Measurements from ENCODE around the gene EIF2A. TPM values are rescaled to one million over a fixed set of nuclear protein-coding genes. Genes with fewer than 3 reads are reported as not detected.

EIF2A gene
- total RNA-seq, 1 donor from 2014 or later: 122 TPM

- intact Hi-C loops (cut with micrococcal nuclease): loop anchor here (1.0 to 10.0 kb wide), 19 partner anchors 17 to 1712 kb away; partner anchors contain the start of genes COMMD2, ERICH6, GPR171 and RNF13
- Mint-ChIP-seq H3K36me3 (ENCODE audit: low read depth) (peaks cover 53% of the 10 kb centered on the region), H3K4me1 (ENCODE audit: low read depth) (peaks cover 68% of the 10 kb centered on the region), H3K27me3 (ENCODE audit: insufficient read depth) (no peaks in the 10 kb centered on the region), H3K9me3 (no peaks in the 10 kb centered on the region), H3K27ac (peak overlapping the region; percentile 98), H3K4me3 (peak overlapping the region; percentile 95)
- no peak for DNase-seq (ENCODE audit: low spot score)
Measured at GRCh38 chr3:150545419-150546225, 965 bp upstream of the EIF2A start.

- H3K4me3 Mint-ChIP-seq: peak overlapping the region; percentile 95
- intact Hi-C loops (cut with micrococcal nuclease): loop anchor here (2.0 to 10.0 kb wide), 10 partner anchors 18 to 1710 kb away; partner anchors contain the start of genes COMMD2, GPR171 and RNF13
- H3K36me3 Mint-ChIP-seq (ENCODE audit: low read depth): peaks cover 48% of the 10 kb centered on the region
- peaks cover 63% of the 10 kb centered on the region for H3K4me1 Mint-ChIP-seq (ENCODE audit: low read depth)
- no peaks in the 10 kb centered on the region for H3K9me3 Mint-ChIP-seq
- DNase-seq (ENCODE audit: low spot score): no peak
- peak overlapping the region; percentile 98 for H3K27ac Mint-ChIP-seq
- no peaks in the 10 kb centered on the region for H3K27me3 Mint-ChIP-seq (ENCODE audit: insufficient read depth)
Measured at GRCh38 chr3:150547045-150547741, 606 bp downstream of the EIF2A start.

- Mint-ChIP-seq H3K36me3 (ENCODE audit: low read depth) (peaks cover 45% of the 10 kb centered on the region), H3K27ac (no peak overlapping the region), H3K4me1 (ENCODE audit: low read depth) (peaks cover 45% of the 10 kb centered on the region), H3K4me3 (no peak overlapping the region), H3K27me3 (ENCODE audit: insufficient read depth) (no peaks in the 10 kb centered on the region), H3K9me3 (no peaks in the 10 kb centered on the region)
- no peak for DNase-seq (ENCODE audit: low spot score)
- intact Hi-C loops (cut with micrococcal nuclease): no loop called here
Measured at GRCh38 chr3:150555859-150556436, 9.4 kb downstream of the EIF2A start.

GRCh38 chr3:150556792-150557191 lies 10.2 kb downstream of the EIF2A start:
- Mint-ChIP-seq H3K9me3 (no peaks in the 10 kb centered on the region), H3K27ac (no peak overlapping the region), H3K4me1 (ENCODE audit: low read depth) (peaks cover 43% of the 10 kb centered on the region), H3K27me3 (ENCODE audit: insufficient read depth) (no peaks in the 10 kb centered on the region), H3K4me3 (no peak overlapping the region), H3K36me3 (ENCODE audit: low read depth) (peaks cover 42% of the 10 kb centered on the region)
- DNase-seq (ENCODE audit: low spot score): no peak
- intact Hi-C loops (cut with micrococcal nuclease): no loop called here

- peaks cover 41% of the 10 kb centered on the region for H3K36me3 Mint-ChIP-seq (ENCODE audit: low read depth)
Measured at GRCh38 chr3:150557725-150558124, 11.1 kb downstream of the EIF2A start.

GRCh38 chr3:150564243-150564642 lies 17.7 kb downstream of the EIF2A start:
- Mint-ChIP-seq H3K4me3 (no peak overlapping the region), H3K9me3 (no peaks in the 10 kb centered on the region), H3K36me3 (ENCODE audit: low read depth) (peaks cover 28% of the 10 kb centered on the region), H3K27me3 (ENCODE audit: insufficient read depth) (no peaks in the 10 kb centered on the region), H3K27ac (no peak overlapping the region), H3K4me1 (ENCODE audit: low read depth) (peaks cover 8% of the 10 kb centered on the region)
- intact Hi-C loops (cut with micrococcal nuclease): loop anchor here (2.0 kb wide), 1 partner anchor 17 kb away; the partner anchor contains the start of genes EIF2A and SERP1
- no peak for DNase-seq (ENCODE audit: low spot score)

More at GRCh38 chr3:150557725-150558124, 11.1 kb downstream of the EIF2A start:
- H3K4me1 Mint-ChIP-seq (ENCODE audit: low read depth): peaks cover 43% of the 10 kb centered on the region
- no peak overlapping the region for H3K27ac Mint-ChIP-seq
- H3K27me3 Mint-ChIP-seq (ENCODE audit: insufficient read depth): no peaks in the 10 kb centered on the region
- H3K4me3 Mint-ChIP-seq: no peak overlapping the region
- no peak for DNase-seq (ENCODE audit: low spot score)
- H3K9me3 Mint-ChIP-seq: no peaks in the 10 kb centered on the region
- intact Hi-C loops (cut with micrococcal nuclease): no loop called here

GRCh38 chr3:150567328-150567727 lies 20.7 kb downstream of the EIF2A start:
- H3K36me3 Mint-ChIP-seq (ENCODE audit: low read depth): peaks cover 33% of the 10 kb centered on the region
- intact Hi-C loops (cut with micrococcal nuclease): no loop called here

GRCh38 chr3:150577855-150578254 lies 31.3 kb downstream of the EIF2A start:
- Mint-ChIP-seq H3K27ac (no peak overlapping the region), H3K36me3 (ENCODE audit: low read depth) (peaks cover 30% of the 10 kb centered on the region), H3K4me1 (ENCODE audit: low read depth) (peaks cover 10% of the 10 kb centered on the region), H3K27me3 (ENCODE audit: insufficient read depth) (no peaks in the 10 kb centered on the region), H3K4me3 (no peak overlapping the region), H3K9me3 (no peaks in the 10 kb centered on the region)
- intact Hi-C loops (cut with micrococcal nuclease): no loop called here
- DNase-seq (ENCODE audit: low spot score): no peak

More at GRCh38 chr3:150567328-150567727, 20.7 kb downstream of the EIF2A start:
- no peak for DNase-seq (ENCODE audit: low spot score)
- Mint-ChIP-seq H3K4me1 (ENCODE audit: low read depth) (no peaks in the 10 kb centered on the region), H3K27me3 (ENCODE audit: insufficient read depth) (no peaks in the 10 kb centered on the region), H3K27ac (no peak overlapping the region), H3K4me3 (no peak overlapping the region), H3K9me3 (no peaks in the 10 kb centered on the region)

GRCh38 chr3:150581174-150581573 lies 34.6 kb downstream of the EIF2A start:
- no peak for DNase-seq (ENCODE audit: low spot score)
- no peak overlapping the region for H3K27ac Mint-ChIP-seq
- H3K9me3 Mint-ChIP-seq: no peaks in the 10 kb centered on the region
- intact Hi-C loops (cut with micrococcal nuclease): loop anchor here (5.0 kb wide), 1 partner anchor 46 kb away; no protein-coding TSS in a partner anchor
- no peak overlapping the region for H3K4me3 Mint-ChIP-seq
- no peaks in the 10 kb centered on the region for H3K27me3 Mint-ChIP-seq (ENCODE audit: insufficient read depth)
- H3K36me3 Mint-ChIP-seq (ENCODE audit: low read depth): peaks cover 41% of the 10 kb centered on the region
- peaks cover 14% of the 10 kb centered on the region for H3K4me1 Mint-ChIP-seq (ENCODE audit: low read depth)

GRCh38 chr3:150582620-150583019 lies 36.0 kb downstream of the EIF2A start:
- Mint-ChIP-seq H3K36me3 (ENCODE audit: low read depth) (peaks cover 41% of the 10 kb centered on the region), H3K4me3 (no peak overlapping the region), H3K9me3 (no peaks in the 10 kb centered on the region), H3K27me3 (ENCODE audit: insufficient read depth) (no peaks in the 10 kb centered on the region), H3K4me1 (ENCODE audit: low read depth) (peaks cover 14% of the 10 kb centered on the region), H3K27ac (peak overlapping the region; percentile 74)
- DNase-seq (ENCODE audit: low spot score): no peak
- intact Hi-C loops (cut with micrococcal nuclease): loop anchor here (1.0 to 5.0 kb wide), 3 partner anchors 21 to 45 kb away; partner anchors contain the start of genes EIF2A, SELENOT and SERP1

GRCh38 chr3:150583028-150583427 lies 36.4 kb downstream of the EIF2A start:
- Mint-ChIP-seq H3K4me1 (ENCODE audit: low read depth) (peaks cover 16% of the 10 kb centered on the region), H3K9me3 (no peaks in the 10 kb centered on the region), H3K27me3 (ENCODE audit: insufficient read depth) (no peaks in the 10 kb centered on the region), H3K4me3 (no peak overlapping the region), H3K27ac (peak overlapping the region; percentile 47), H3K36me3 (ENCODE audit: low read depth) (peaks cover 38% of the 10 kb centered on the region)
- intact Hi-C loops (cut with micrococcal nuclease): loop anchor here (1.0 to 5.0 kb wide), 3 partner anchors 20 to 44 kb away; partner anchors contain the start of genes EIF2A, SELENOT and SERP1
- DNase-seq (ENCODE audit: low spot score): no peak

- no peaks in the 10 kb centered on the region for H3K27me3 Mint-ChIP-seq (ENCODE audit: insufficient read depth)
- H3K36me3 Mint-ChIP-seq (ENCODE audit: low read depth): peaks cover 13% of the 10 kb centered on the region
- peak overlapping the region; percentile 33 for H3K27ac Mint-ChIP-seq
- intact Hi-C loops (cut with micrococcal nuclease): no loop called here
- H3K4me1 Mint-ChIP-seq (ENCODE audit: low read depth): peaks cover 24% of the 10 kb centered on the region
- H3K9me3 Mint-ChIP-seq: no peaks in the 10 kb centered on the region
- no peak for DNase-seq (ENCODE audit: low spot score)
- no peak overlapping the region for H3K4me3 Mint-ChIP-seq
Measured at GRCh38 chr3:150588027-150588830, 41.6 kb downstream of the EIF2A start.
